Activated CD4-positive, alpha-beta T cell treated with anti-CD3 and anti-CD28 coated beads for 1 hour (primary cell): Measurements from ENCODE around the gene MADD.

Source experiments
- DNase-seq: peaks from one replicate; pipeline ENCODE4 v3.0.0-alpha.2; 2020

Gene MADD

DNA sequence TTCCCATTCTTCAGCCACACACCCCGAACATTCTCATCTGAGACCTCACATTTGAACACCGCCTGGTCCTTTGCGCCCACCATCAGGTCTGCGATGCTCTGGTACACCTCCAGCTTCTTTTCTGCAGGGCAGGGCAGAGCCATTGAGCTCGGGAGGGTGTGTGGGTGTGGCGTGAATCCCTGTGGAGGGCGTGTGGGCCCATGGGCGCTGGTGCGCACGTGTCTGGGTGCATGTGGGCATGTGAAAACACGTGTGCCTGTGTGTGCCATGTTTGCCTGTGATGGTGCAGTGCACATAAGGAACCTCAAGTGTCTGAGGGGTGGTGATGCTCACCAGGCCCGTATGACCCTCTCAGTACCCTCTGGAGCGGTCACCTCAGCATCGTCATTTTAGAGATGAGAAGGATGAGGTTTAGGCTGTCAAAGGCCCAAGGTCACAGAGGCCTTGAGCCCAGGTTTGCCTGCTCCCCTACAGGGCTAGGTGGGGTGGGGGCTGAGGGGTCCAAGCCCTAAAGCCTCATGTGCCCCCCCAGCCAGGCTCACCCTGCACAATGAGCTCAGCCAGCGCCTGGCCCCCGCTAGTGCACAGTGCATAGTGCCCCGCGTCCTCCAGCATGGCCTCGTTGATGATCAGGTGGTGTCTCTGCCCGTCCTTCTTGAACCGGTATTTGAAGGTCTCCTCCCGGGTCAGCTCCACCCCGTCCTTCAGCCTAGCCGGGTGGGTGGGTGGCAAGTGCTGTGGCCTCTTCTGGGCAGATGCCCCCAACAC lies 72.3 kb downstream of the MADD start:
- DNase-seq: no peak

DNA sequence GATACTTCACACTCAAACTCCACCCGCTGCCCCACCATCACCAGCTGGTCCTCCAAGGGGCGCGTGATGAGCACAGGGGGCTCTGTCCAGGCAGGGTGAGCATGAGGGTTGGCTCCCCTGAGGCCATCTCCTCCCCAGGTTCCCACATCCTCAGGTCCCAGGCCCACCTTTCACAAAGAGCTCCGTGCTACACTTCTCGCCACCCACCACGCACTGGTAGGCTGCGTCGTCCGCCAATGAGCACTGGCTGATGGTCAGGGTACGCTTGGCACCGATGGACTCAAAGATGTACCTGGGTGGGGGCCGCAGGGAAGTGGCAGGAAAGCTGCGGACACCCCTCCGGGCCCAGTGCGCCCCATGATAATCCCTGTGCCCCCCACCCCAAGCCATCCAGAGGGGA lies 72.9 kb downstream of the MADD start:
- no peak for DNase-seq

DNA sequence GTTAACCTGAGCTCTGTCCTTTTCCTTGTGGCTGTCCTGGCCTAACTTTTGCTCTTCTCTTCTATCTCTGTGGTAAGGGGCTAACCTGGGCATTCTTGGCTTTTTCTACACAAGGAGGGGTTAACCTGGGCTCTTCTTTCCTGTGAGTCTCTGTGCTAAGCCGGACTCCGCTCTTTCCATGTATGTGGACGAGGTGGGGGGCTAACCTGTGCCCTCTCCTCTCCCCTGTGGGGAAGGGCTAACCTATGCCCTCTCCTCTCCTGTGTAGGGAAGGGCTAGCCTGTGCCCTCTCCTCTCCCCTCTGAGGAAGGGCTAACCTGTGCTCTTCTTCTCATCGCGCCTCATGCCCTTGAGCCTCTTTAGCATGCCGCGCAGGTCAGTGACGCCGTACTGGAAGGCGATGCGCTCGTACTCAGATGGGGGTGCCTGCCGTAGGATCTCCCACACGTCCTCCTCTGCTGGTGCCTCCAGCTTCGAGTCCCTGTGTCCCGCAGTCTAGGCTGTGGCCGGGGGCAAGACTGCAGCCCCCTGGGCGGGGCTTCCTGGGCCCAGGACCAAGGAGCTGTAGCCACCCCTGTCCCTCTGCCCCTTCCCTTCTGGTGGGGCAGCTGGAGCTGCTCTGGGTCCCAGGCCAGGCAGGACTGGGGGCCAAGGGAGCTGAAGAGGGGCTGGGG lies 76.1 kb downstream of the MADD start:
- no peak for DNase-seq

DNA sequence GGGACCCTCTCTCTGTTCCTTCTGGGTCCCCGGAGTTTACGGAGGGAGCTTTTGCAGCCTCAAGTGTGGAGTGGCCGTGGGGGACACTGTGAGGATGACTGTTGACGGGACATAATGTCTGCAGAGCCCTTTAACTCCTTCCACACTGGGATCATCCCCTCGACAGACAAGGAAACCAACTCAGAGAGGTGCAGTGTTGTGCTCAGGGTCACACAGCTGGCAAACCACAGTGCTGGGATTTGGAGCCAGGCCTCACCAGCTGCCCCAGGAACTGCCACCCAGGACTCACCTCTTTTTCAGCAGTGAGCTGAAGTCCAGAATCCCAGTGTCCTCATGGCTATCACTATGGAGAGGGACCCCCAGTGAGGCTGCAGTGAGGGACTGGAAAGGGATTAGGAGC lies 77.2 kb downstream of the MADD start:
- DNase-seq: no peak

DNA sequence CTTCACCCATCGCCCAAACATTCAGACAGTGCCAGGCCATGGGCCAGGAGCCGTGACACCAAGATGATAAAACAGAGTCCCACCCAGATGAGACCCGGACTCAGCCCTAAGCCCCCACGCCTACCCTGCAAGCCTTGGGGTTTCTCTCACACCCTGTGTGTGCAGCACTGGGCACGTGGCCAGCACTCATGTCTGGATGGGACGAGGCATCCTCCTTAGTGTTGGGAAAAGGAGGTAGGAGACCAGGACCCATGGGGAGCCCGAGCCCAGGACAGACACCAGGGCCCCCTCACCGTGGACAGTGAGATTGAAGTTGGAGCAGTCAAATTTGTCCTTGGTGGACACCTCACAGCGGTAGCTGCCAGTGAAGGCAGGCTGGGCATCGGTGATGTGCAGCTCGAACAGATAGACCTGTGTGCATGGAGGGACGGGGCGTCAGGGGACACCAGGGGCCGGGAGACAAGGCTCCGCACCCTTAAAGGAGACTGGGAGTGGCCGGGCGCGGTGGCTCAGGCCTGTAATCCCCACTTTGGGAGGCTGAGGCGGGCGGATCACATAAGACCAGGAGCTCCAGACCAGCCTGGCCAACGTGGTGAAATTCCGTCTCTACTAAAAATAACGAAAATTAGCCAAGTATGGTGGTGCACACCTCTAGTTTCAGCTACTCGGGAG lies 78.3 kb downstream of the MADD start:
- DNase-seq: no peak

DNA sequence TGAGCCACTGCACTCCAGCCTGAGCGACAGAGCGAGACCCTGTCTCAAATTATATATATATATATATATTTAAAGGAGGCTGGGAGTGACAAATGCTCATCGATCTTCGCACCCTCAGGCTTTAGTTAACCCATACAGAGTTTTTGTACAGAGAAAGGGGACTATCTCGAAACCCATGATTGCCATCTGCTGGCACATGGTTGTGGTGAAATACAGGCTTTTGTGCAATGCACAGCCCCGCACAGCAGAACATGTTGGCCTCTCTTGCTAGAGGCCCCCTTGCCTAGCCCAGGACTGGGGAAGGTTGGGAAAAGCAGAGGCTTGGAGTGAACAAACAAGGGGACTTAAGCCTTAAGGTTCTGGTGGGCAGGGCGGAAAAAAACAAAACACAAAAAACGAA lies 78.9 kb downstream of the MADD start:
- no peak for DNase-seq

DNA sequence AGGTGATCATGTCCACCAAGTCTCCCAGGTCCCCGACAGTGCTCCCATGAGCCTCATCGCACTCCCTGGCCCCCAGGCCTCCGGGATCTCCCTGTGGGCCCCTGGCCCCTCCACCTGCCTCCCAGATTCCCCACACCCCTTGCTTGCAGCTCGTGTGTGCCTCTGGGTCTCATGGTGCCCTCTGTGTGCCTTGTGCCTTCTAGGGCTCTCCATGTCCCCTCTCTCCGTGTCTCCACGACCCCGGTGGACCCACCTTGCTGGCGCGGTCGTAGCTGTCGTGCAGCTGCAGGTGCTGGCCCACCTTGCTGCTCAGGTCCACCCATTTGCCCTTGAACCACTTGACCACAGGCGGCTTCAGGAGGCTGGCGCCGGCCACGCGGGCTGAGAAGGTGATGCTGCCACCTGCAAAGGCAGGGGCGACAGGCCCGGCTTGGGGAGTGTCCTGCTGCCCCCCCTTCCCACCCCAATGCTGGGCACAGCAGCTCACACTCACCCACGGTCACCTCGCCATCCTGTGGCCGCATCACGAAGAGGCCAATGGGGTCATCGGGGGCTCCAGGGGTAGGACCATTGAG lies 79.7 kb downstream of the MADD start:
- no peak for DNase-seq

DNA sequence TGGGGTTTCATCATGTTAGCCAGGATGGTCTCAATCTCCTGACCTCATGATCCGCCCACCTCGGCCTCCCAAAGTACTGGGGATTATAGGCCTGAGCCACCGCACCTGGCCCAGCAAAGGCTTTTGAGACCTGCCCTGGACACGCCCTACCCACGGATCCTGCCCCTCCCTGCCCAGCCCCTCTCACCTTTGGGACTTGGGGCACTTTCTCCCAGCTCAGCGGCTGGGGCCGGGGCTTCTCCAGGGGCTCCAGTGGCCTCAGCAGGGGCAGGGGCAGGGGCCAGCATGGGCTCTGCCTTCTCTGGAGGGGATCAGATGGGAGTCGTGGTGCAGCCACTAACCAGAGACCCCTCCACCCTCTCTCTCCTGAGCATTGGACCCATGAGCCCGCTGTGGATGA lies 80.4 kb downstream of the MADD start:
- DNase-seq: no peak

DNA sequence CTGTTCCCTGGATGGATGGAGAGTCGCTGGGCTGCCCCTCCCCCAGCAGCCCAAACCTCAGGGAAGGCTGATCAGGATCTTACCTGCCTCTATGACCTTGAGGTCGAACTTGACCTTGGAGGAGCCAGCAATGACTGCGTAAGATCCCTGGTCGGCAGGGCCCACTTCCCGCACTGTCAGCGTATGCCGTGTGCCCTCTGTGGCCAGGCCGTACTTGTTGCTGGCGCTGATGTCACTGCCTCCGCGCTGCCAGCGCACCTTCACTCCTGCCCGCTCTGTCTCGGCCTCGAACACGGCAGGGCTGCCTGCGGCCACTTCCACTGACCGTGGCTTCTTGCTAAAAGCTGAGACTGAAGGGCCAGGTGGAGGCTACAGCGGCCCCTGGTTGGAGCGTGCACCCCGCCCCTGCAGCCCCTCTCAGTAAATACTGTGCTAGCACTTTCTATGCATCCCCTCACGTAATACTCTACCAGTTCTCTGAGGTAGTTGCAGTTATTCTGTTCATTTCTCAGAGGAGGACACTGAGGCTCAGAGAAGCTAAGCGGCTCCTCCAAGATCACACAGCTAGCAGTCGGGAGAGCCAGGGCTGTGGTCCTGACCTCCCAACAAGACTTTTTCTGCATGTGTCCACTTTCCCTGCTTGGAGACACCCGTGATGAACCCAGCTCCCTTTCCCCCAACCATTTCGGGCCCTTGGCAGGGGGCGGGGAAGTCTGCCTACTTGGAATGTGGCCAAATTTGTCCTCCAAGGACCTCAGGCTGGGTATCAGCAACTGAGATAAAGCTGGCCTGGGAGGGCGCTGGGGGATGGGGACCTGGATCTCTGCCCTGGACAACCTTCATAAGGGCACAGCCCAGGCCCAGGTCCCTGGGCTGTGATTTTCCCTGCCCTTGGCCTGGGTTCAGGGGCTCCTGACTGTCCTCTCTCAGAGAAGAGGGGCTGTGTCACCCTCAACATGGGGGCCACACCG lies 81.5 kb downstream of the MADD start:
- no peak for DNase-seq

DNA sequence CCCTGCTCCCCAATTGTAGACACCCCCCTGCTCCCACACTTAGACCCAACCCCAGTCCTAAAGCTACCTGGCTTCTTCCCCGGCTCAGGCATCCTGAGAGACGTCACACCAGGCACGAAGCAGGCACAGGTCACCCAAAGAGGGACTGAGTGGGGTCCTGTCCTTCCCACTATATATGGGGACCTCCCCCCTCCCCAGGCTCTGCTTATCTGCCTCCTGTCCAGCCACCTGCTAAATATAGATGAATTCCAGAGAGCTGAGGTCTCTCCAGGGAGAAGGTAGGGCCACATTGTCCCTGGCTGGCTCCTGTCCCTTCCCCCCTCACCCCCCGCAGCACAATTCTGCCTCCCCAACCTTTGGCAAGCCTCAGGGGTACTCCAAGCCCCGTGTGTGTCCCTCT lies 82.6 kb downstream of the MADD start, which contains the start of gene MYBPC3:
MYBPC3 (minus strand) TSS at position 147 of the 400 bp plus-strand sequence; CDS start at position 92, 55 bp downstream.
- DNase-seq: no peak

DNA sequence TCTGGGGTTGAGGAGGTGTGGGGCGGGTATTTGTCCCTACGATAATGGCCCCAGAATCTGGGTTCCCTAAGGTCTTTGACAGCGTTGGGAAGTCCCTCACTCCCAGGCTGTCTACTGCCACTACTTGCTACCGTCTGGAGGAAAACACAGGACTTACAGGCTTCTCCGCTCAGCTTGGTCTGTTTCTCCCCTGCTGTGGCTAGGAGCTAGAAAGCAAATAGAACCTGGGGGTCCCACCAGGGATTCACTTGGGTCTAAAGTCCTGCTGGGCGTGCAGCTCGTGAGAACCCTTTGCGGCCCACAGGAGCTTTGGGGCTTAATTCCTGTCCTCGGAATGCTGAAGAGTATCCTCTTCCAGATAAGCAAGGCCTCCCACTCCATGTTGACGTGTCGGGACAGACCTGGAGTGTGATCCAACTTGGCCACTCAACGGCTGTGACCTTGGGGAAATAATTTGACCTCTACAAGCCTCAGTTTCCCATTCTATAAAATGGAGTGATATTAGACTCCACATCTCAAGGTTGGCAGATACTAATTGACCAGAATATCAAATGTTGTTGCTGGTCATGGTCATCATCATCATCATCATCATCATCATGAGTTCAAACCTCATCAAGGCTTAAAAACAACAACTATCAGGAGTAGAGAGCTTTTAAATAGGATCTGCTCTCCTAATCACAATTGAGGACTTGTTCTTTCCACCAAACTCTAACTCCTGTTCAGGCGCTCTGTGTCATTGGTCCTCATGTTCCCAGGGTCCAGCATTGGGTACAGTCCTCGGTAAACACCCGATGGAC lies 84.2 kb downstream of the MADD start:
- no peak for DNase-seq

DNA sequence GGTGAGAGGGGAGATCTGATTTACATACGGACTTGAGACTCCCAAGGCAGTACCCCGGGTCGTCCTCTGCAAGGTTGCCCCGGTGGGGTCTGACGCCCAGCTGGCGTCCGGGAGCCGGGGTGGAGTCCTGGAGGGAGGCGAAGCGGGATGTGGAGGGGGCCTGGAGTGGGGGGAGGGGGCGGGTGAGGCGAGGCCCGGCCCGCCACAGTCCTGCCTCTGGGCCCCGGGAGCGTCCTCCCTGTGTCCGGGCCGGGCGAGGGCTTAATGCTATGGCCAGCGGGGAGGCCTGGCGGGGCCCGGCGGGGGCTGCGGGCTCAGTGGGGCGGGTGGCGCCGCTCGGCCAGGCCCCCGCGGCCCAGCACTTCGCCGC lies 85.0 kb downstream of the MADD start:
- DNase-seq: no peak

DNA sequence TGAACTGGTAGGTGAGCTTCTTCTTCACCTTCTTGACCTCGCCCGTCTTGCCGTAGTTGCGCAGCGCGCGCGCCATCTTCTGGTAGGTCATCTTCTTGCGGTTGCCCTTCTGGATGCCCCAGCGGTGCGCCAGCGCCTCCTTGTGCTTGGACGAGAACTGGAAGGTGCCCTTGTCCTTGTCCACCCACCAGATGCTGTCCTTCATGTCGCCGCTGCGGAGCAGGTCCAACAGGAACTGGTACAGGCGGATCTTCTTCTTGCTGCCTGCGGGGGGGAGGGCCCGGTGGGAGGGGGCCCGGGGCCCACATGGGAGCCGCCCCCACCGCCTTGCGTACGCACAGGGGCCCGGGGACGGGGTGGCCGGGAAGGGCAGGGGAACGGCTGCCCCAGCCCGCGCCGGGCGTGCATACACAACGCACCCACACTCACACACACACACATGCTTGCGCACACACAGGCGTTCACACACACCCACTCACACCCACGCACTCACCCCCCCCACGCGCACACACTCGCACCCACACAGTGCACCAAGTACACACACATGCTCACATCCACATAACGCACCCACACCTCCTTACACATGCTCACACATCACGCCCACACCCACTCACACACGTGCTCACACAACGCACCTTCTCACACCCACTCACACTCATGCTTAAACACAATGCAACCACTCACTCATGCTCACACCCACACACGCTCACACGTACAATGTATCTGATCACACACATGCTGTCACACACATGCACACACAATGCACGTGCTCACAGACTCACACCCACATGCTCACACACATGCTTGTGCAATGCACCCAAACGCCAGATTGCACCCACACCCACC lies 85.6 kb downstream of the MADD start:
- no peak for DNase-seq

DNA sequence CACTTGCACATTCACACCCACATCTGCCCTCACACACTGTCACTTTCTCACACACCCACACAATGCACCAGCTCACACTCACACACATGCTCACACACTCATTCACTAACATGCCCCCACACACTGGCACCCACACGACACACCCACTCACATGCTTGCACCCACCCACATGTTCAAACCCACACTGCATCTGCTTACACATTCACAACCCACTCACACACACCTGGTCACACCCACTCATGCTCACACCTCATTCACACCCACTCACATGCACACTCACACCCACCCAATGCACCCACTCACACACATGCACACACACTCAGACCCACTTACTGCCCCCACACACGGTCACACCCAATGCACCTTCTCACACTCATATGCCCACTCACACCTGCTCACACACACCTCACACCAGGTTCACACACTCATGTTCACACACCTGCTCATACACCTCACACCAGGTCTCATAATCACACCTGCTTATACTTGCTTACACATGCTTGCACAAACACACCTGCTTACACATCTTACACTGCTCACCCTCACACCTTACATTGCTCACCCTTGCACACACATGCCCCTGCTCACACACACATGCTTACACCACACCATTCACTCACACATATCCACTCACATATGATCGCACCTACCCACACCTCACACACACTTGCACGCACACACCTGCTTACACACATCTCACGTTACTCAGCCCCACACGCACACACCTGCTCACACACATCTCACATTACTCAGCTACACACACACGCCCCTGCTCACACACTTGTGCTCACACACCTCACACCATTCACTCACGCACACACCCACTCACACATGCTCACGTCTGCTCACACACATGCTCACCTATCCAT lies 86.4 kb downstream of the MADD start:
- DNase-seq: no peak

DNA sequence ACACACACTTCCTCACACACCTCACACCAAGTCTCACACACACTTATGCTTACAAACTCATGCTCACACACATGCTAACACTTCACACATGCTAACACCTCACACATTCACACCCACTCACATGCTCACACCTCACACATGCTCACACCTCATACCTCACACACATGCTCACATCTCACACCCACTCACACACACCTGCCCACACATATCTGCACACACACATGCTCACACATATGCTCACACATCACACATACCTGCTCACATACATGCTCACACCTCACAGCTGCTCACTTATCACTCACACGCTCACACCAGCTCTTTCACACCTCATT lies 87.0 kb downstream of the MADD start:
- DNase-seq: no peak

DNA sequence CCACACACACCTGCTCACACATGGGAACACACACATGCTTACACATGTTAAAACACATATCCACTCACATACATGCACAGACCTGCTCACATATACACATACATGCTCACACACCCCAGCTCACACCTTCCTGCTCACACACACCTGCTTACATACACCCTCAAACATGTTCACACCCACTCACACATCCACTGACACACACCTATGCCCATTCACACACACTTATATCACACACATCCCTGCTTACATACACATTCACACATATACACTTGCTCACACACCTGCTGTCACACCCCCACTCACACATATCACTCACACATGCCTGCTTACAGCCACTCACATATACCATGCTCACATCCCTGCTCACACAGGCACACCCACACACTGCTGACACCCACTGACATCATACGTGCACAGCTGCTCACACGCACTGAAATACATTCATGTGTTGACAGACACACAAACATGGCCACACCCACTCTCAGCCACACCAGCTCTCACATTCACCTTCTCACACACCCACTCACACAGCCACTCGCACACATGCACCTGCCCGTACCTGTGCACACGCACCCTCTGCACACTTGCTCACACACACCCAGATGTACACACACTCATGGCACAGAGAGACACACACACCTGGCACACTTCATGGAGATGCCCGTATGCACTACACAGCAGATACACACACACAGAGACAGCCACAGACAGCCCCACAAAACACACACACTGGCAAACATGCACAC lies 88.2 kb downstream of the MADD start:
- DNase-seq: no peak

DNA sequence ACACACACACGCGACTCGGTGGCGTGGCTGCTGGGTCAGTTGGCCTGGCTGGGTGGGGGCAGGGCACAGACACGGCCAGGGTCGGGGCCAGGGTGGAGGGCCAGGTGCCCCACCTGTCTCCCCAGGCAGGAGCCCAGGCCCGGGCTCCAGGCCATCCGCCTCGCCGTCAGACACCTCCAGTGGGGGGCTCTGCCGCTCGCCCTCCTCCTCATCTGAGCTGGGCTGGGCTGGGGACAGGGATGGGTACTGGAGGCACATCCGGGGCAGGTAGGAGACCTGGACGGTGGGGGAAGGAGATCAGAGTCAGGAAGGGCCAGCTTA lies 88.8 kb downstream of the MADD start:
- no peak for DNase-seq

DNA sequence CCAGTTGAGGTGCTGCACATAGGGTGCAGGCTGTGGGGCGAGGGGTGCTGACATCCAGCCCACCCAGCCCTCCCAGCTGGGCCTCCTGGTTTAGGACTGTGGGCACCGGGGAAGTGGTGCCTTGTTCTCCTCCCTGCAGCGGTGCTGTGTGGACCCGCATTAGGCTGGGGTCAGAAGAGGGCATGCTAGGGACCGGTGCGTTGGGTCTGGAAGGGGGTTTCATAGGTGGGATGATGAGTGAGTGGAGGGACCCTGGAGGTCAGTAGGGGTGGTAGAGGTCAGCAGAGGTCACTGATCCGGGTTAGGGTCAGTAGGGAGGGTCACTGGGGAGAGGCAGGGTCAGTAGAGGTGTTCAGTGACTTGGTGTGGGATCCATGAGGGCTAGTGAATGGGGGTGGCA lies 89.2 kb downstream of the MADD start:
- no peak for DNase-seq

DNA sequence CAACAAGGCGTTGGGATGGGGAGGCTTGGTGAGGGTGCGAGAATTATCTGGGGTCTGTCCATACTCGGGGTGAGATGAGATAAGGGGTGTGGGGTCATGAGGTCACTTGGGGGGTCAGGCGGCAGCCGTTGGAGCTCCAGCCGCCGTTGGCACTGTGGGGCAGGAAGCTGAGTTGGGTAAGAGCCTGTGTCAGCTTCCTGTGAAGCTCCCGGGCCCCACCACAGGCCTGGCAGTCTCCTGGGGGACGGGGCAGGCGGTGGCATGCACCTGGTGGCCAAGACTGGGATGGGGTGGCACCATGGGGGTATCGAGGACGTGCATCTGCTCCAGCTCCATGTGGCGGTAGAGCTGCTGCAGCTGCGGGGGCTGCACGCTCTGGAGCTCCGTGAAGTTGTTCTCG lies 89.7 kb downstream of the MADD start:
- DNase-seq: no peak
